Glomerular visceral epithelial cell (primary cell): Measurements from ENCODE around the gene KRTAP5-11.
"Not testable (repeated sequence)": the region's sequence is repeated elsewhere in the genome, so short reads cannot be mapped to it uniquely, and the experiment has no call there.

Experiments
- DNase-seq: peaks from one replicate; pipeline ENCODE4 v3.0.0-alpha.2; 2016; ENCODE audit errors: extremely low spot score

The KRTAP5-11 gene

GRCh38 chr11:71581826-71582225, 849 bp downstream of the KRTAP5-11 start:
- no peak for DNase-seq

- DNase-seq = peak; percentile 60
Measured at GRCh38 chr11:71580057-71581003, 2.3 kb downstream of the KRTAP5-11 start.

GRCh38 chr11:71579513-71579912, 3.2 kb downstream of the KRTAP5-11 start:
- DNase-seq = not testable (repeated sequence)

GRCh38 chr11:71577469-71578004, 5.1 kb downstream of the KRTAP5-11 start:
- DNase-seq = no peak

GRCh38 chr11:71576688-71577465, 5.8 kb downstream of the KRTAP5-11 start:
- not testable (repeated sequence) for DNase-seq

GRCh38 chr11:71575723-71576424, 6.8 kb downstream of the KRTAP5-11 start:
- no peak for DNase-seq

GRCh38 chr11:71574418-71574817, 8.3 kb downstream of the KRTAP5-11 start:
- DNase-seq = no peak

GRCh38 chr11:71572811-71573210, 9.9 kb downstream of the KRTAP5-11 start:
- no peak for DNase-seq

GRCh38 chr11:71571101-71571850, 11.4 kb downstream of the KRTAP5-11 start:
- DNase-seq = not testable (repeated sequence)

GRCh38 chr11:71568704-71569349, 13.8 kb downstream of the KRTAP5-11 start:
- no peak for DNase-seq

- DNase-seq = not testable (repeated sequence)
Measured at GRCh38 chr11:71567633-71568032, 15.0 kb downstream of the KRTAP5-11 start.

GRCh38 chr11:71566626-71567599, 15.8 kb downstream of the KRTAP5-11 start:
- DNase-seq = not testable (repeated sequence)

- DNase-seq = no peak
Measured at GRCh38 chr11:71566081-71566620, 16.5 kb downstream of the KRTAP5-11 start.

GRCh38 chr11:71565263-71565662, 17.4 kb downstream of the KRTAP5-11 start, which contains the start of gene KRTAP5-10:
Gene KRTAP5-10, plus strand, starts transcription at chr11:71565563. Its CDS starts 25 bp downstream, at chr11:71565588.
- DNase-seq = no peak

GRCh38 chr11:71564430-71564829, 18.2 kb downstream of the KRTAP5-11 start:
- DNase-seq = no peak

GRCh38 chr11:71563406-71563805, 19.3 kb downstream of the KRTAP5-11 start:
- DNase-seq = peak; percentile 64

GRCh38 chr11:71562120-71562519, 20.6 kb downstream of the KRTAP5-11 start:
- no peak for DNase-seq

- no peak for DNase-seq
Measured at GRCh38 chr11:71558996-71559395, 23.7 kb downstream of the KRTAP5-11 start.

- no peak for DNase-seq
Measured at GRCh38 chr11:71557257-71557656, 25.4 kb downstream of the KRTAP5-11 start.
